ENCODE results near the gene TGM1. TPM values are rescaled to one million over a fixed set of nuclear protein-coding genes. Genes with fewer than 3 reads are reported as not detected.

Gene TGM1
- total and polyA plus RNA-seq, 10 of the 15 experiments (the other 5 are each of a cell fraction or from before 2014, with no cell fraction given) = 0.05 to 5.9 (median 1.8) TPM

GRCh38 chr14:24255438-24255837 lies 7.5 kb downstream of the TGM1 start:
- H3K4me3 ChIP-seq = no peak overlapping the region
- ATAC-seq (no peak), DNase-seq (ENCODE audit: low read depth, low spot score) (no peak), FAIRE-seq (no peak)
- no peaks in the 10 kb centered on the region for H3K9me3 ChIP-seq (replicated peaks; ENCODE audit: control insufficient read depth, insufficient read depth, low read length)
- intact Hi-C loops (cut with micrococcal nuclease; ENCODE audit: unreplicated experiment) = no loop called here
- ChIA-PET RAD21 (ENCODE audit: unreplicated experiment) (no interaction called here), CTCF (interaction anchor here (1.8 kb wide), 1 partner anchor 15 kb away, joined by 8 read pairs; no protein-coding TSS in a partner anchor), POLR2A (no interaction called here), SMC1A (ENCODE audit: uncharacterized antibody, unreplicated experiment) (no interaction called here)
- peaks cover 7% of the 10 kb centered on the region for H3K4me1 ChIP-seq (ENCODE audit: control insufficient read depth, insufficient read depth, low read length)
- TF ChIP-seq SMAD1 (IDR thresholded peaks at IDR 0.05; ENCODE audit: low read depth, partially characterized antibody) (no peak), FOXM1 (IDR thresholded peaks at IDR 0.05; ENCODE audit: low read depth, low read length) (no peak), ZNF207 (IDR thresholded peaks at IDR 0.05; ENCODE audit: borderline replicate concordance) (no peak), POLR2AphosphoS2 (IDR thresholded peaks at IDR 0.05; ENCODE audit: low read depth, low read length) (no peak), RCOR1 (conservative IDR thresholded peaks at IDR 0.05; ENCODE audit: low read depth, low read length) (no peak), ZNF687 (IDR thresholded peaks at IDR 0.05) (no peak), NR2F1 (conservative IDR thresholded peaks at IDR 0.05) (no peak), SMAD5 (IDR thresholded peaks at IDR 0.05; ENCODE audit: low read depth) (no peak), ATF3 (IDR thresholded peaks at IDR 0.05; ENCODE audit: borderline replicate concordance, extremely low read depth, low read depth, low read length) (no peak), BHLHE40 (IDR thresholded peaks at IDR 0.05; ENCODE audit: borderline replicate concordance in 1 of 2, low read depth in 2 of 2, low read length in 1 of 2) (no peak), RELB (IDR thresholded peaks at IDR 0.05; ENCODE audit: low read depth) (no peak)
- no peak overlapping the region for H3K4me2 ChIP-seq (ENCODE audit: control insufficient read depth, insufficient read depth)
- 85% methylated on average over 8 of the region's 8 CpGs for WGBS (ENCODE audit: insufficient coverage, insufficient replicate concordance, low lambda C conversion rate, missing lambda C conversion rate)
- H3K36me3 ChIP-seq (ENCODE audit: control insufficient read depth in 2 of 2, insufficient read depth in 2 of 2, low read length in 1 of 2) = peaks cover 0 to 3% of the 10 kb centered on the region in 2 experiments; a peak in 2 of 4 replicates
- H3K27me3 ChIP-seq (replicated peaks in 1 of 2; ENCODE audit: control insufficient read depth in 2 of 2, insufficient read depth in 2 of 2, low read length in 1 of 2) = no peaks in the 10 kb centered on the region
- H3K79me2 ChIP-seq (ENCODE audit: control insufficient read depth, insufficient read depth, low read length) = no peaks in the 10 kb centered on the region
- BruUV-seq (replicated peaks) = no TSS peak
- H4K20me1 ChIP-seq (ENCODE audit: control insufficient read depth, insufficient read depth) = no peaks in the 10 kb centered on the region
- H3K9ac ChIP-seq (ENCODE audit: control insufficient read depth, insufficient read depth, low read length) = no peak overlapping the region
- H2AFZ ChIP-seq (ENCODE audit: control insufficient read depth, low read depth, low read length) = no peak overlapping the region
- no peak overlapping the region for H3K27ac ChIP-seq (ENCODE audit: control insufficient read depth, insufficient read depth)
- in situ Hi-C loops (cut with MboI) = no loop called here
